Hepatocyte (in vitro differentiated cells): ENCODE measurements around the gene OR13J1. TPM values are rescaled to one million over a fixed set of nuclear protein-coding genes. Genes with fewer than 3 reads are reported as not detected.

Source experiments
- DNase-seq: peaks from one replicate; pipeline ENCODE4 v3.0.0-alpha.2; 2016; ENCODE audit warnings: low spot score
- H2AFZ ChIP-seq: fragments of 200-600 bp; sonication (generic); 2 replicates; pipeline ENCODE4 v1.6.0; 2016; ENCODE audit warnings: antibody characterized with exemption, mild to moderate bottlenecking
- H3K27ac ChIP-seq: fragments of 200-600 bp; sonication (generic); 2 replicates; pipeline ENCODE4 v1.5.1; 2016; ENCODE audit warnings: mild to moderate bottlenecking
- H3K27me3 ChIP-seq: fragments of 200-600 bp; sonication (generic); 2 replicates; pipeline ENCODE4 v1.6.1; 2016
- H3K36me3 ChIP-seq: fragments of 200-600 bp; sonication (generic); replicated peaks from 2 replicates; pipeline ENCODE4 v1.5.1; 2016; ENCODE audit warnings: low read depth; ENCODE audit not compliant: insufficient read depth
- H3K4me1 ChIP-seq: fragments of 200-600 bp; sonication (generic); 2 replicates; pipeline ENCODE4 v1.5.1; 2016; ENCODE audit warnings: mild to moderate bottlenecking, moderate library complexity; ENCODE audit not compliant: insufficient read depth
- H3K4me2 ChIP-seq: fragments of 200-600 bp; sonication (generic); 2 replicates; pipeline ENCODE4 v1.6.0; 2016
- H3K4me3 ChIP-seq: fragments of 200-600 bp; sonication (generic); 2 replicates; pipeline ENCODE4 v1.5.1; 2016; ENCODE audit warnings: mild to moderate bottlenecking
- H3K79me2 ChIP-seq: fragments of 200-600 bp; sonication (generic); 2 replicates; pipeline ENCODE4 v1.6.0; 2017; ENCODE audit warnings: mild to moderate bottlenecking
- H3K9me2 ChIP-seq: fragments of 200-600 bp; sonication (generic); replicated peaks from 2 replicates; pipeline ENCODE4 v1.6.0; 2017; ENCODE audit warnings: mild to moderate bottlenecking; ENCODE audit not compliant: insufficient read depth
- H3K9me3 ChIP-seq: fragments of 200-600 bp; sonication (generic); 2 replicates; pipeline ENCODE4 v1.5.1; 2016; ENCODE audit warnings: low read depth, mild to moderate bottlenecking
- H4K20me1 ChIP-seq: fragments of 200-600 bp; sonication (generic); 2 replicates; pipeline ENCODE4 v1.6.0; 2016; ENCODE audit warnings: mild to moderate bottlenecking; ENCODE audit not compliant: insufficient read depth, poor library complexity, severe bottlenecking
- CTCF ChIP-seq: fragments of 200-600 bp; sonication (generic); IDR thresholded peaks from 2 replicates; pipeline ENCODE4 v1.5.1; 2016; ENCODE audit warnings: antibody characterized with exemption, mild to moderate bottlenecking; ENCODE audit not compliant: poor library complexity
- EZH2 ChIP-seq: fragments of 200-600 bp; sonication (generic); IDR thresholded peaks from 2 replicates; pipeline ENCODE4 v1.6.1; 2016; ENCODE audit warnings: antibody characterized with exemption, mild to moderate bottlenecking, borderline replicate concordance
- EZH2phosphoT487 ChIP-seq: fragments of 200-600 bp; sonication (generic); IDR thresholded peaks from one replicate; pipeline ENCODE4 v1.6.1; 2018; ENCODE audit warnings: antibody characterized with exemption, mild to moderate bottlenecking, low read depth, moderate library complexity; ENCODE audit not compliant: unreplicated experiment, severe bottlenecking
- WGBS: methylation state at CpG from one replicate; pipeline ENCODE4 v1.1.6; 2016; ENCODE audit warnings: low lambda C conversion rate; ENCODE audit errors: missing lambda C conversion rate; 5-methylcytosine and 5-hydroxymethylcytosine counted together
- polyA plus RNA-seq: library from polyadenylated mRNA; unstranded; fragments of >200 nt; fragmentation: Nextera tagmentation; extraction: Ambion mirVana; gene quantifications from 2 replicates; pipeline ENCODE4 v1.2.1, GENCODE V29; 2016
- total RNA-seq: library from RNA; depleted of rRNA; stranded (reverse); fragments of >200 nt; gene quantifications from 2 replicates; pipeline ENCODE4 v1.2.3, GENCODE V29; 2014

The OR13J1 gene
- total and polyA plus RNA-seq, 2 experiments from 2014 or later, result not detected

DNA sequence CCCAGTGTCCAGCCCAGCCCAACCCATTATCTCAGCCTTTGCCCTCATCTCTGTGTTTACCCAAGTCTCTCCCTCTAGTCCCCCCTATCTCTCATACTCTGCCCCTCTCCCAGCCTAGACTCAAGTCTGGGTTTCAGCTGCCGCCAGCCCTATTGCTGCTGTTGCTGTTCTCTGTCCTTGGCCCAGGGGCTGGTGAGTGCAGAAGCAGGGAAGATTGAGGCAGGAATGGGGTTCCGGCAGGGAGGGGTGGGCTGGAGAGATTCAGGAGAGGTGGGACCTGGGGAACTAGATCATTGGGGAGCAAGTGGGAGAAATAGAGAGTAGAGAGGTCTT is 40.5 kb downstream of the OR13J1 start:
- no peaks in the 10 kb centered on the region for H4K20me1 ChIP-seq
- H3K27ac ChIP-seq, result peak overlapping the region; percentile 94
- H3K4me1 ChIP-seq, result peaks cover 44% of the 10 kb centered on the region
- TF ChIP-seq CTCF (no peak), EZH2phosphoT487 (no peak), EZH2 (no peak)
- H3K4me2 ChIP-seq, result peak overlapping the region; percentile 94
- no peaks in the 10 kb centered on the region for H3K36me3 ChIP-seq
- H3K9me2 ChIP-seq, result no peaks in the 10 kb centered on the region
- no peak for DNase-seq
- H2AFZ ChIP-seq, result peak overlapping the region; percentile 96
- H3K27me3 ChIP-seq, result no peaks in the 10 kb centered on the region
- H3K9me3 ChIP-seq, result no peaks in the 10 kb centered on the region
- peak overlapping the region; percentile 46 for H3K4me3 ChIP-seq
- H3K79me2 ChIP-seq, result peaks cover 27% of the 10 kb centered on the region
- 45% methylated on average over 2 of the region's 2 CpGs for WGBS

GRCh38 chr9:35829084-35829763 is 41.0 kb downstream of the OR13J1 start, which contains the start of gene TMEM8B:
TSS of gene TMEM8B (plus strand) at chr9:35829228. CDS start at chr9:35829448, 220 bp downstream.
- Histone ChIP-seq H3K9me2 (no peaks in the 10 kb centered on the region), H3K4me3 (peak within 1 kb of the TSS; percentile 46), H2AFZ (peak within 1 kb of the TSS; percentile 96), H3K4me2 (peak within 1 kb of the TSS; percentile 94), H3K27ac (peak within 1 kb of the TSS; percentile 94), H3K36me3 (no peaks in the 10 kb centered on the region), H3K27me3 (no peaks in the 10 kb centered on the region), H4K20me1 (no peaks in the 10 kb centered on the region), H3K9me3 (no peaks in the 10 kb centered on the region), H3K79me2 (peaks cover 24% of the 10 kb centered on the region), H3K4me1 (peaks cover 39% of the 10 kb centered on the region)
- TF ChIP-seq EZH2, result no peak
- no peak for TF ChIP-seq EZH2phosphoT487
- no peak for TF ChIP-seq CTCF
- WGBS, result 0% methylated on average over 6 of the region's 53 CpGs
- peak; percentile 98 for DNase-seq

- peak within 1 kb of the TSS; percentile 94 for H3K4me2 ChIP-seq
- peak; percentile 39 for DNase-seq
- TF ChIP-seq CTCF (no peak), EZH2 (no peak), EZH2phosphoT487 (no peak)
- H3K27me3 ChIP-seq, result no peaks in the 10 kb centered on the region
- H3K36me3 ChIP-seq, result no peaks in the 10 kb centered on the region
- H4K20me1 ChIP-seq, result no peaks in the 10 kb centered on the region
- 6% methylated on average over 21 of the region's 21 CpGs for WGBS
- peak within 1 kb of the TSS; percentile 96 for H2AFZ ChIP-seq
- H3K9me2 ChIP-seq, result no peaks in the 10 kb centered on the region
- H3K27ac ChIP-seq, result peak within 1 kb of the TSS; percentile 94
- no peaks in the 10 kb centered on the region for H3K9me3 ChIP-seq
- H3K4me3 ChIP-seq, result peak within 1 kb of the TSS; percentile 46
- peaks cover 24% of the 10 kb centered on the region for H3K79me2 ChIP-seq
- H3K4me1 ChIP-seq, result peaks cover 34% of the 10 kb centered on the region
These were observed 41.5 kb downstream of the OR13J1 start, which contains the start of gene FAM221B for GRCh38 chr9:35828716-35829083. TSS of gene FAM221B (minus strand) at chr9:35828732. CDS start at chr9:35826161, 2,571 bp downstream.
